ENCODE results near the gene FBXO42. TPM values are rescaled to one million over a fixed set of nuclear protein-coding genes. Genes with fewer than 3 reads are reported as not detected.

FBXO42 gene
- total and polyA plus RNA-seq, 9 of the 15 experiments (the other 6 are each of a cell fraction or from before 2014, with no cell fraction given) = 7.2 to 24.8 (median 17.4) TPM

DNA sequence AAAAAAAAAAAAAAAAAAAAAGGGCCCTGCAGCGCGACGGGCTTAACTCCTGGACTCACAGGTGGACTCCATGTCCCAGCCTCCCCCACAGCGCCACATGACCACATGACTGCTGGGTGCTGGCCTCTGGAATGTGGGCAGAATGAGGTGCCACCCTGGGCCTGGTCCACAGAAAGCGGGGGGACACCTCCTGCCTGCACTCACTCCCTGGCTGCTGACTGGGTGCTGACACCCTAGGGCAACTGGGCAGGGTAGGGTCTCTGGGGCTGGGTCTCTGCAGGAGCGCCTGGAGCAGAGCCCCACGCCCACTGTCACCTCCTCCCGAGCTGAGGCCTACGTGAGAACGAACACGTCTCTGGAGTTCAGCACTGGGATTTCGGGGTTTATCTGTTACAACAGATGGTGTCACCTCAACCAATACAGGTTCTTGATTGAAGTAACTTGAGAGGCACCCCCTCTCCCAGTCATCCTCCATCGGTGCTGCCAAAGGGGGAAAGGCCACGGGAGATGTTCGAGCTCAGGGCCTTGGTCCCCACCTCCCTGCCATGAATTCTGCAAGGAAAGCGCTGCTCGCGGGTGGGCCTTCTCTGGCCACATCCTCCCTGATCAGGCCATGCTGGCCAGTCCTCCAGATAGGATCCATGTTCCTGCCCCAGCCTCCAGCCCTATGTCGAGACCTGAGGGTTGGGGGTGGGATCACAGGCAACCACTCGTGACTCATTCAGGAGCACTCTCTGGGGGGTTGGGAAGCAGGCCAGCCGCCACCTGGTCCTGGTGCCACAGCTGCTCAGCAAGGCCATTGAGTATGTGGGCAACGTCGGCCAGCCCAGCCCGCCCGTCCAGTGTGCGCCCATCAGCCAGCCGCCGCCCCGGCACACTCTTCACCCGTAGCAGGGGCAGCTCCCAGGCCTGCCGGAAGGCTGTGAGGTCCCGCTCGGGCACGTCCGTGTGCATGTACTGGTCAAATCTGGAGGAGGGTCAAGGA lies 120.7 kb downstream of the FBXO42 start (continued):
- TF ChIP-seq TEAD4 (IDR thresholded peaks at IDR 0.05; ENCODE audit: low read length) = no peak
- TF ChIP-seq TEAD4 (CRISPR knock-in tag; IDR thresholded peaks at IDR 0.05; ENCODE audit: borderline replicate concordance) = no peak; the same call in 1 of the 2 replicates
- TF ChIP-seq ELF4 (CRISPR knock-in tag; IDR thresholded peaks at IDR 0.05) = 0 out of 2 replicates have a peak, but pooled peaks have one; percentile 55
- TF ChIP-seq, protein P1, sequence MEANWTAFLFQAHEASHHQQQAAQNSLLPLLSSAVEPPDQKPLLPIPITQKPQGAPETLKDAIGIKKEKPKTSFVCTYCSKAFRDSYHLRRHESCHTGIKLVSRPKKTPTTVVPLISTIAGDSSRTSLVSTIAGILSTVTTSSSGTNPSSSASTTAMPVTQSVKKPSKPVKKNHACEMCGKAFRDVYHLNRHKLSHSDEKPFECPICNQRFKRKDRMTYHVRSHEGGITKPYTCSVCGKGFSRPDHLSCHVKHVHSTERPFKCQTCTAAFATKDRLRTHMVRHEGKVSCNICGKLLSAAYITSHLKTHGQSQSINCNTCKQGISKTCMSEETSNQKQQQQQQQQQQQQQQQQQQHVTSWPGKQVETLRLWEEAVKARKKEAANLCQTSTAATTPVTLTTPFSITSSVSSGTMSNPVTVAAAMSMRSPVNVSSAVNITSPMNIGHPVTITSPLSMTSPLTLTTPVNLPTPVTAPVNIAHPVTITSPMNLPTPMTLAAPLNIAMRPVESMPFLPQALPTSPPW (CRISPR knock-in tag; IDR thresholded peaks at IDR 0.05) = peak; percentile 18; the same call in 1 of the 2 replicates
- TF ChIP-seq TFAP4 (CRISPR knock-in tag; IDR thresholded peaks at IDR 0.05; ENCODE audit: borderline replicate concordance) = peak; percentile 47; the same call in 1 of the 2 replicates
- no peak for TF ChIP-seq HDAC6 (IDR thresholded peaks at IDR 0.05; ENCODE audit: low read depth, low read length)
- TF ChIP-seq U2AF1 (optimal IDR thresholded peaks at IDR 0.05; ENCODE audit: low read depth, low read length) = no peak
- TF ChIP-seq KLF6 (CRISPR knock-in tag; IDR thresholded peaks at IDR 0.05; ENCODE audit: borderline replicate concordance) = no peak
- TF ChIP-seq, protein P2, sequence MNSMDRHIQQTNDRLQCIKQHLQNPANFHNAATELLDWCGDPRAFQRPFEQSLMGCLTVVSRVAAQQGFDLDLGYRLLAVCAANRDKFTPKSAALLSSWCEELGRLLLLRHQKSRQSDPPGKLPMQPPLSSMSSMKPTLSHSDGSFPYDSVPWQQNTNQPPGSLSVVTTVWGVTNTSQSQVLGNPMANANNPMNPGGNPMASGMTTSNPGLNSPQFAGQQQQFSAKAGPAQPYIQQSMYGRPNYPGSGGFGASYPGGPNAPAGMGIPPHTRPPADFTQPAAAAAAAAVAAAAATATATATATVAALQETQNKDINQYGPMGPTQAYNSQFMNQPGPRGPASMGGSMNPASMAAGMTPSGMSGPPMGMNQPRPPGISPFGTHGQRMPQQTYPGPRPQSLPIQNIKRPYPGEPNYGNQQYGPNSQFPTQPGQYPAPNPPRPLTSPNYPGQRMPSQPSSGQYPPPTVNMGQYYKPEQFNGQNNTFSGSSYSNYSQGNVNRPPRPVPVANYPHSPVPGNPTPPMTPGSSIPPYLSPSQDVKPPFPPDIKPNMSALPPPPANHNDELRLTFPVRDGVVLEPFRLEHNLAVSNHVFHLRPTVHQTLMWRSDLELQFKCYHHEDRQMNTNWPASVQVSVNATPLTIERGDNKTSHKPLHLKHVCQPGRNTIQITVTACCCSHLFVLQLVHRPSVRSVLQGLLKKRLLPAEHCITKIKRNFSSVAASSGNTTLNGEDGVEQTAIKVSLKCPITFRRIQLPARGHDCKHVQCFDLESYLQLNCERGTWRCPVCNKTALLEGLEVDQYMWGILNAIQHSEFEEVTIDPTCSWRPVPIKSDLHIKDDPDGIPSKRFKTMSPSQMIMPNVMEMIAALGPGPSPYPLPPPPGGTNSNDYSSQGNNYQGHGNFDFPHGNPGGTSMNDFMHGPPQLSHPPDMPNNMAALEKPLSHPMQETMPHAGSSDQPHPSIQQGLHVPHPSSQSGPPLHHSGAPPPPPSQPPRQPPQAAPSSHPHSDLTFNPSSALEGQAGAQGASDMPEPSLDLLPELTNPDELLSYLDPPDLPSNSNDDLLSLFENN (IDR thresholded peaks at IDR 0.05; ENCODE audit: low read depth in 2 of 2, low read length in 2 of 2) = no peak
- TF ChIP-seq ZNF79 (CRISPR knock-in tag; IDR thresholded peaks at IDR 0.05; ENCODE audit: low read depth) = no peak
- TF ChIP-seq, protein P3, sequence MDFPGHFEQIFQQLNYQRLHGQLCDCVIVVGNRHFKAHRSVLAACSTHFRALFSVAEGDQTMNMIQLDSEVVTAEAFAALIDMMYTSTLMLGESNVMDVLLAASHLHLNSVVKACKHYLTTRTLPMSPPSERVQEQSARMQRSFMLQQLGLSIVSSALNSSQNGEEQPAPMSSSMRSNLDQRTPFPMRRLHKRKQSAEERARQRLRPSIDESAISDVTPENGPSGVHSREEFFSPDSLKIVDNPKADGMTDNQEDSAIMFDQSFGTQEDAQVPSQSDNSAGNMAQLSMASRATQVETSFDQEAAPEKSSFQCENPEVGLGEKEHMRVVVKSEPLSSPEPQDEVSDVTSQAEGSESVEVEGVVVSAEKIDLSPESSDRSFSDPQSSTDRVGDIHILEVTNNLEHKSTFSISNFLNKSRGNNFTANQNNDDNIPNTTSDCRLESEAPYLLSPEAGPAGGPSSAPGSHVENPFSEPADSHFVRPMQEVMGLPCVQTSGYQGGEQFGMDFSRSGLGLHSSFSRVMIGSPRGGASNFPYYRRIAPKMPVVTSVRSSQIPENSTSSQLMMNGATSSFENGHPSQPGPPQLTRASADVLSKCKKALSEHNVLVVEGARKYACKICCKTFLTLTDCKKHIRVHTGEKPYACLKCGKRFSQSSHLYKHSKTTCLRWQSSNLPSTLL (IDR thresholded peaks at IDR 0.05) = no peak
- TF ChIP-seq USF2 (CRISPR knock-in tag; IDR thresholded peaks at IDR 0.05) = peak; percentile 67
- no peak for TF ChIP-seq CAMTA2 (CRISPR knock-in tag; conservative IDR thresholded peaks at IDR 0.05)
- TF ChIP-seq SRF (CRISPR knock-in tag; IDR thresholded peaks at IDR 0.05) = 0 out of 4 replicates have a peak, but pooled peaks of 1 of the 2 experiments have one; percentile 36
- peak; percentile 51; the same call in 1 of the 2 replicates for TF ChIP-seq GATA2 (CRISPR knock-in tag; IDR thresholded peaks at IDR 0.05)
- peak; percentile 68 for TF ChIP-seq HCFC1 (IDR thresholded peaks at IDR 0.05; ENCODE audit: low read depth, low read length)

All from K562 (cell line).